IMR-90 (cell line): ENCODE data around the gene TBC1D1. TPM values are rescaled to one million over a fixed set of nuclear protein-coding genes. Genes with fewer than 3 reads are reported as not detected.
A peak's percentile ranks its signal among the peaks of the same experiment; 100 is the strongest.

Experiments used
- ATAC-seq: fragments of 200-7000 bp; cut with Tn5 transposase; 2 replicates; pipeline ENCODE4 v1.9.1; 2020; ENCODE audit warnings: low read depth, mild to moderate bottlenecking, moderate library complexity
- BruUV-seq: library from RNA; stranded (reverse); fragments of 400-500 nt; replicated peaks from 2 replicates; lab custom pipeline; 2021; lab: Mats Ljungman, UMichigan
- CTCF ChIA-PET: fragments of 300-600 bp; formaldehyde crosslinking; extraction: SDS; loops from one replicate; lab custom pipeline; 2021; ENCODE audit warnings: antibody characterized with exemption; lab: Yijun Ruan, JAX
- POLR2A ChIA-PET: fragments of 300-600 bp; sonication (Branson Sonifier 250); formaldehyde crosslinking; loops from one replicate; lab custom pipeline; 2022; ENCODE audit warnings: antibody characterized with exemption; ENCODE audit not compliant: unreplicated experiment; lab: Charles Lee
- DNase-seq: peaks from one replicate; pipeline ENCODE4 v3.0.0; 2013
- H2AFZ ChIP-seq: replicated peaks from 2 replicates; pipeline ENCODE3; 2013; ENCODE audit warnings: low read length, mild to moderate bottlenecking; ENCODE audit not compliant: poor library complexity
- H2AK5ac ChIP-seq: 2 replicates; pipeline ENCODE4 v1.6.1; 2013; ENCODE audit warnings: low read depth, low read length, inconsistent platforms
- H2AK9ac ChIP-seq: replicated peaks from 2 replicates; pipeline ENCODE3; 2013; ENCODE audit warnings: mild to moderate bottlenecking, low read depth, low read length, moderate library complexity; ENCODE audit not compliant: poor library complexity
- H2BK120ac ChIP-seq: 2 replicates; pipeline ENCODE4 v1.6.1; 2013; ENCODE audit warnings: low read depth, low read length, inconsistent platforms
- H2BK15ac ChIP-seq: 3 replicates; pipeline ENCODE4 v1.6.1; 2013; ENCODE audit warnings: low read depth, low read length, inconsistent platforms
- H2BK20ac ChIP-seq: 2 replicates; pipeline ENCODE4 v1.6.1; 2013; ENCODE audit warnings: low read depth, mild to moderate bottlenecking, inconsistent platforms, low read length, moderate library complexity
- H2BK5ac ChIP-seq: 2 replicates; pipeline ENCODE4 v1.6.1; 2013; ENCODE audit warnings: mild to moderate bottlenecking, low read depth, low read length, inconsistent platforms; ENCODE audit not compliant: poor library complexity, severe bottlenecking
- H3K14ac ChIP-seq: replicated peaks from 2 replicates; pipeline ENCODE4 v1.6.1; 2013; ENCODE audit warnings: low read depth, low read length, inconsistent platforms
- H3K18ac ChIP-seq: 2 replicates; pipeline ENCODE4 v1.6.1; 2013; ENCODE audit warnings: low read depth, low read length, control low read depth
- H3K23ac ChIP-seq: 2 replicates; pipeline ENCODE4 v1.6.1; 2013; ENCODE audit warnings: low read depth, low read length, inconsistent platforms
- H3K27ac ChIP-seq: 2 replicates; pipeline ENCODE4 v1.5.1; 2013; ENCODE audit warnings: mild to moderate bottlenecking, control low read depth, low read length; ENCODE audit not compliant: insufficient read depth
- H3K27me3 ChIP-seq: 2 replicates; pipeline ENCODE4 v1.6.1; 2013; ENCODE audit warnings: low read length; ENCODE audit not compliant: control insufficient read depth, insufficient read depth
- H3K36me3 ChIP-seq: 2 replicates; pipeline ENCODE4 v1.6.1; 2013; ENCODE audit warnings: low read length, mixed read lengths; ENCODE audit not compliant: control insufficient read depth, insufficient read depth
- H3K4ac ChIP-seq: 2 replicates; pipeline ENCODE4 v1.6.1; 2013; ENCODE audit warnings: low read depth, low read length, inconsistent platforms
- H3K4me1 ChIP-seq: 2 replicates; pipeline ENCODE4 v1.6.1; 2013; ENCODE audit warnings: low read length, mixed read lengths; ENCODE audit not compliant: control insufficient read depth, insufficient read depth
- H3K4me2 ChIP-seq: 2 replicates; pipeline ENCODE4 v1.6.1; 2013; ENCODE audit warnings: low read depth, mild to moderate bottlenecking, control low read depth, low read length, moderate library complexity
- H3K4me3 ChIP-seq: 2 replicates; pipeline ENCODE4 v1.5.1; 2013; ENCODE audit warnings: low read depth, mild to moderate bottlenecking, control low read depth, low read length, moderate library complexity; ENCODE audit not compliant: insufficient read depth
- H3K56ac ChIP-seq: 2 replicates; pipeline ENCODE4 v1.6.1; 2013; ENCODE audit warnings: low read length, inconsistent platforms; ENCODE audit not compliant: insufficient read depth; ENCODE audit errors: extremely low read depth
- H3K79me1 ChIP-seq, 2 experiments: 2 replicates each; pipeline ENCODE4 v1.6.1; 2013; ENCODE audit warnings: low read length in 2 of 2, inconsistent platforms in 1 of 2, low read depth in 1 of 2
- H3K9ac ChIP-seq: 2 replicates; pipeline ENCODE4 v1.6.1; 2013; ENCODE audit warnings: low read depth, low read length, control low read depth
- H3K9me1 ChIP-seq: 2 replicates; pipeline ENCODE4 v1.6.1; 2013; ENCODE audit warnings: low read length, inconsistent platforms; ENCODE audit not compliant: insufficient read depth
- H3K9me3 ChIP-seq: 2 replicates; pipeline ENCODE4 v1.6.1; 2013; ENCODE audit warnings: low read length; ENCODE audit not compliant: control insufficient read depth, insufficient read depth
- H4K20me1 ChIP-seq: 2 replicates; pipeline ENCODE4 v1.6.1; 2013; ENCODE audit warnings: low read length, inconsistent platforms; ENCODE audit not compliant: insufficient read depth
- H4K5ac ChIP-seq: 2 replicates; pipeline ENCODE4 v1.6.1; 2013; ENCODE audit warnings: mild to moderate bottlenecking, low read depth, low read length, control low read depth
- H4K8ac ChIP-seq, 2 experiments: 2 replicates each; pipeline ENCODE4 v1.6.1; 2013; ENCODE audit warnings: low read depth in 2 of 2, low read length in 2 of 2, control low read depth in 1 of 2, inconsistent platforms in 1 of 2
- H4K91ac ChIP-seq: 2 replicates; pipeline ENCODE4 v1.6.1; 2013; ENCODE audit warnings: low read depth, low read length, inconsistent platforms; ENCODE audit not compliant: insufficient read depth
- BHLHE40 ChIP-seq: fragments of 150-350 bp; IDR thresholded peaks from 2 replicates; pipeline ENCODE4 v1.6.1; 2016; ENCODE audit warnings: mild to moderate bottlenecking, low read depth, low read length
- CEBPB ChIP-seq: IDR thresholded peaks from 2 replicates; pipeline ENCODE4 v1.6.1; 2012; ENCODE audit warnings: low read depth, low read length, improper control_type of control experiment
- CHD1 ChIP-seq: IDR thresholded peaks from 2 replicates; pipeline ENCODE4 v1.6.1; 2012; ENCODE audit warnings: low read depth, low read length, improper control_type of control experiment
- FOS ChIP-seq: fragments of 150-350 bp; IDR thresholded peaks from 2 replicates; pipeline ENCODE4 v1.6.1; 2016; ENCODE audit warnings: low read depth, low read length
- MAFK ChIP-seq: IDR thresholded peaks from 2 replicates; pipeline ENCODE4 v1.6.1; 2012; ENCODE audit warnings: low read depth, low read length, improper control_type of control experiment
- MAZ ChIP-seq: IDR thresholded peaks from 2 replicates; pipeline ENCODE4 v1.6.1; 2012; ENCODE audit warnings: low read depth, mild to moderate bottlenecking, low read length, improper control_type of control experiment, moderate library complexity, borderline replicate concordance
- MXI1 ChIP-seq: IDR thresholded peaks from 2 replicates; pipeline ENCODE4 v1.6.1; 2012; ENCODE audit warnings: low read depth, mild to moderate bottlenecking, low read length, moderate library complexity, borderline replicate concordance
- NFE2L2 ChIP-seq: fragments of 150-350 bp; IDR thresholded peaks from 2 replicates; pipeline ENCODE4 v1.6.1; 2016; ENCODE audit warnings: low read depth, mild to moderate bottlenecking, low read length
- POLR2A ChIP-seq: IDR thresholded peaks from 2 replicates; pipeline ENCODE4 v1.6.1; 2012; ENCODE audit warnings: mild to moderate bottlenecking, low read depth, low read length
- RAD21 ChIP-seq: IDR thresholded peaks from 2 replicates; pipeline ENCODE4 v1.6.1; 2012; ENCODE audit warnings: low read length, improper control_type of control experiment
- RCOR1 ChIP-seq: IDR thresholded peaks from 2 replicates; pipeline ENCODE4 v1.6.1; 2012; ENCODE audit warnings: mild to moderate bottlenecking, low read length, improper control_type of control experiment; ENCODE audit not compliant: insufficient replicate concordance
- RFX5 ChIP-seq: IDR thresholded peaks from 2 replicates; pipeline ENCODE4 v1.8.0; 2012; ENCODE audit warnings: low read depth, mild to moderate bottlenecking, low read length, moderate library complexity
- SMC3 ChIP-seq: fragments of 150-350 bp; IDR thresholded peaks from 2 replicates; pipeline ENCODE4 v1.6.1; 2016; ENCODE audit warnings: low read depth, mild to moderate bottlenecking, antibody characterized with exemption, low read length, moderate library complexity
- WGBS, 2 experiments: methylation state at CpG; one replicate each; pipeline versions ENCODE4 v1.1.5 to v1.1.7; 2013; ENCODE audit warnings: missing lambda C conversion rate in 2 of 2; ENCODE audit not compliant: insufficient read length in 1 of 2; ENCODE audit errors: extremely low coverage in 2 of 2; 5-methylcytosine and 5-hydroxymethylcytosine counted together
- dilution Hi-C: fragments of 300-500 bp; cut with HindIII; formaldehyde crosslinking; loops from one replicate; pipeline ENCODE4 v1.14.3; 2018; ENCODE audit warnings: low sequenced_read_pairs; ENCODE audit not compliant: unreplicated experiment
- in situ Hi-C: fragments of 300-500 bp; cut with MboI; formaldehyde crosslinking; loops from 3 replicates; pipeline ENCODE4 v1.14.3; 2019; ENCODE audit warnings: low sequenced_read_pairs, inconsistent platforms, mixed read lengths
- intact Hi-C: fragments of 100-400 bp; cut with micrococcal nuclease; formaldehyde crosslinking; loops from 2 replicates; pipeline ENCODE4 v1.10.0; 2022
- polyA plus RNA-seq, 3 experiments: library from polyadenylated mRNA; depleted of rRNA; stranded (reverse); fragments of >200 nt; gene quantifications; 2 replicates each; pipeline ENCODE4 v1.2.3, GENCODE V29; 2012; ENCODE audit warnings: low replicate concordance in 1 of 3
- total RNA-seq: library from RNA; depleted of rRNA; stranded (reverse); fragments of >200 nt; gene quantifications from 2 replicates; pipeline ENCODE4 v1.2.3, GENCODE V29; 2012
- TF ChIP-seq, protein P1 (sequence below): fragments of 150-350 bp; IDR thresholded peaks from 2 replicates; pipeline ENCODE4 v1.6.1; 2016; ENCODE audit warnings: low read depth, mild to moderate bottlenecking, low read length, moderate library complexity, borderline replicate concordance
- TF ChIP-seq, protein P2 (sequence below): fragments of 150-350 bp; IDR thresholded peaks from 2 replicates; pipeline ENCODE4 v1.6.1; 2017; ENCODE audit warnings: mild to moderate bottlenecking, antibody characterized with exemption, low read length, low read depth
- TF ChIP-seq, protein P3 (sequence below): conservative IDR thresholded peaks from 2 replicates; pipeline ENCODE4 v1.5.1; 2012; ENCODE audit warnings: mild to moderate bottlenecking, low read depth, low read length, improper control_type of control experiment

TBC1D1 gene
- total and polyA plus RNA-seq, 2 of the 4 experiments (the other 2 are of a cell fraction), result 42.4 to 104 TPM

DNA sequence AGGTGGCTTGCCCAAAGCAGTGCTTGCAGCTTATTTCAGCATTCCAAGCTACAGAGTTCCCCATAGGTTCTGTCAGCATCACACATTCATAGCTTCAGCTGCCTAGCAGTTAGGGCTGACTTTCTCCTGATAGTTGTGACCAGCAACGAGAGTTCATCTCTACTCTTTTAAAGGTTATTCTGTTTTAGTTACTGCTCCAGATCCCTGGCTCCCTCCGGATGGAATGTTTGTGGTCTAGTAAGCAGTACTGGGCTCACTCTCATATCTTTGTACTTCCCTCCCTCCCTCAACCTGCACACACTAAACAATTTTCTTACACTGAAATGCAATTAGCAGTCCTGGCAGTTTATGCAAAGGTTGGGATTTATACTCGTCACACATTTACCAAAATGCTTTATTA is 113.2 kb downstream of the TBC1D1 start:
- Histone ChIP-seq H2BK20ac (no peak overlapping the region), H3K79me1 (peaks cover 14 to 60% of the 10 kb centered on the region in 2 experiments), H4K91ac (no peak overlapping the region), H3K9me3 (no peaks in the 10 kb centered on the region), H3K4me1 (peaks cover 16% of the 10 kb centered on the region), H3K4me3 (no peak overlapping the region), H3K9ac (no peak overlapping the region), H3K27ac (no peak overlapping the region), H3K4me2 (peak overlapping the region; percentile 44; the same call in 1 of the 2 replicates), H2AFZ (no peak overlapping the region), H2BK15ac (no peak overlapping the region), H2BK120ac (no peak overlapping the region), H3K9me1 (peaks cover 9% of the 10 kb centered on the region; the same call in 1 of the 2 replicates), H3K23ac (no peak overlapping the region), H3K4ac (no peak overlapping the region), H3K14ac (no peak overlapping the region), H3K36me3 (no peaks in the 10 kb centered on the region), H3K18ac (no peak overlapping the region), H2BK5ac (no peak overlapping the region), H2AK9ac (no peak overlapping the region), H2AK5ac (no peak overlapping the region), H3K56ac (no peak overlapping the region), H4K8ac (no peak overlapping the region), H3K27me3 (no peaks in the 10 kb centered on the region), H4K5ac (no peak overlapping the region), H4K20me1 (peaks cover 12% of the 10 kb centered on the region; the same call in 1 of the 2 replicates)
- CTCF ChIA-PET, result no interaction called here
- ATAC-seq, result peak; percentile 79
- WGBS, 2 experiments, result no CpG with 5 or more reads among the region's 3 CpGs
- TF ChIP-seq MAZ, result no peak
- TF ChIP-seq MAFK, result no peak
- no peak for TF ChIP-seq RCOR1
- TF ChIP-seq, protein P1, sequence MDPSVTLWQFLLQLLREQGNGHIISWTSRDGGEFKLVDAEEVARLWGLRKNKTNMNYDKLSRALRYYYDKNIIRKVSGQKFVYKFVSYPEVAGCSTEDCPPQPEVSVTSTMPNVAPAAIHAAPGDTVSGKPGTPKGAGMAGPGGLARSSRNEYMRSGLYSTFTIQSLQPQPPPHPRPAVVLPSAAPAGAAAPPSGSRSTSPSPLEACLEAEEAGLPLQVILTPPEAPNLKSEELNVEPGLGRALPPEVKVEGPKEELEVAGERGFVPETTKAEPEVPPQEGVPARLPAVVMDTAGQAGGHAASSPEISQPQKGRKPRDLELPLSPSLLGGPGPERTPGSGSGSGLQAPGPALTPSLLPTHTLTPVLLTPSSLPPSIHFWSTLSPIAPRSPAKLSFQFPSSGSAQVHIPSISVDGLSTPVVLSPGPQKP, result no peak
- TF ChIP-seq, protein P2, sequence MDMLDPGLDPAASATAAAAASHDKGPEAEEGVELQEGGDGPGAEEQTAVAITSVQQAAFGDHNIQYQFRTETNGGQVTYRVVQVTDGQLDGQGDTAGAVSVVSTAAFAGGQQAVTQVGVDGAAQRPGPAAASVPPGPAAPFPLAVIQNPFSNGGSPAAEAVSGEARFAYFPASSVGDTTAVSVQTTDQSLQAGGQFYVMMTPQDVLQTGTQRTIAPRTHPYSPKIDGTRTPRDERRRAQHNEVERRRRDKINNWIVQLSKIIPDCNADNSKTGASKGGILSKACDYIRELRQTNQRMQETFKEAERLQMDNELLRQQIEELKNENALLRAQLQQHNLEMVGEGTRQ, result no peak
- no peak for TF ChIP-seq RAD21
- TF ChIP-seq MXI1, result no peak
- TF ChIP-seq RFX5, result no peak
- TF ChIP-seq SMC3, result no peak
- TF ChIP-seq FOS, result no peak
- no peak for TF ChIP-seq NFE2L2
- no peak for TF ChIP-seq CEBPB
- no peak for TF ChIP-seq POLR2A
- TF ChIP-seq, protein P3, sequence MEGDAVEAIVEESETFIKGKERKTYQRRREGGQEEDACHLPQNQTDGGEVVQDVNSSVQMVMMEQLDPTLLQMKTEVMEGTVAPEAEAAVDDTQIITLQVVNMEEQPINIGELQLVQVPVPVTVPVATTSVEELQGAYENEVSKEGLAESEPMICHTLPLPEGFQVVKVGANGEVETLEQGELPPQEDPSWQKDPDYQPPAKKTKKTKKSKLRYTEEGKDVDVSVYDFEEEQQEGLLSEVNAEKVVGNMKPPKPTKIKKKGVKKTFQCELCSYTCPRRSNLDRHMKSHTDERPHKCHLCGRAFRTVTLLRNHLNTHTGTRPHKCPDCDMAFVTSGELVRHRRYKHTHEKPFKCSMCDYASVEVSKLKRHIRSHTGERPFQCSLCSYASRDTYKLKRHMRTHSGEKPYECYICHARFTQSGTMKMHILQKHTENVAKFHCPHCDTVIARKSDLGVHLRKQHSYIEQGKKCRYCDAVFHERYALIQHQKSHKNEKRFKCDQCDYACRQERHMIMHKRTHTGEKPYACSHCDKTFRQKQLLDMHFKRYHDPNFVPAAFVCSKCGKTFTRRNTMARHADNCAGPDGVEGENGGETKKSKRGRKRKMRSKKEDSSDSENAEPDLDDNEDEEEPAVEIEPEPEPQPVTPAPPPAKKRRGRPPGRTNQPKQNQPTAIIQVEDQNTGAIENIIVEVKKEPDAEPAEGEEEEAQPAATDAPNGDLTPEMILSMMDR, result no peak
- no peak for TF ChIP-seq CHD1
- TF ChIP-seq BHLHE40, result no peak
- intact Hi-C loops (loop anchor here (2.0 kb wide), 1 partner anchor 25 kb away; no protein-coding TSS in a partner anchor), in situ Hi-C loops (no loop called here), dilution Hi-C loops (no loop called here)
- DNase-seq, result peak; percentile 51
- POLR2A ChIA-PET, result no interaction called here
- no TSS peak for BruUV-seq
